Esophagus muscularis mucosa (tissue), 4 donors: ENCODE data around the gene TMEM151A.
A peak's percentile ranks its signal among the peaks of the same experiment; 100 is the strongest.

Experiments used
- EP300 ChIP-seq: sonication (generic); formaldehyde crosslinking; IDR thresholded peaks from one replicate; pipeline ENCODE4 v1.6.1; 2017; ENCODE audit warnings: antibody characterized with exemption
- POLR2A ChIP-seq: fragments of 450-650 bp; IDR thresholded peaks from one replicate; pipeline ENCODE4 v1.6.1; 2017; ENCODE audit warnings: antibody characterized with exemption, moderate library complexity, mild to moderate bottlenecking, low read depth
- POLR2AphosphoS5 ChIP-seq, 2 donors: sonication (generic); formaldehyde crosslinking; IDR thresholded peaks; one replicate each; pipeline ENCODE4 v1.6.1; 2017; ENCODE audit warnings: antibody characterized with exemption in 2 of 2
- TF ChIP-seq, protein P1 (sequence below), 3 experiments: fragments of 200-600 bp in 2 of 3; fragments of 450-650 bp in 1 of 3; sonication (generic) in 2 of 3; IDR thresholded peaks; one replicate each; pipeline ENCODE4 v1.5.1; 2017 to 2019; ENCODE audit warnings: antibody characterized with exemption in 3 of 3, mild to moderate bottlenecking in 2 of 3, moderate library complexity in 1 of 3

DNA sequence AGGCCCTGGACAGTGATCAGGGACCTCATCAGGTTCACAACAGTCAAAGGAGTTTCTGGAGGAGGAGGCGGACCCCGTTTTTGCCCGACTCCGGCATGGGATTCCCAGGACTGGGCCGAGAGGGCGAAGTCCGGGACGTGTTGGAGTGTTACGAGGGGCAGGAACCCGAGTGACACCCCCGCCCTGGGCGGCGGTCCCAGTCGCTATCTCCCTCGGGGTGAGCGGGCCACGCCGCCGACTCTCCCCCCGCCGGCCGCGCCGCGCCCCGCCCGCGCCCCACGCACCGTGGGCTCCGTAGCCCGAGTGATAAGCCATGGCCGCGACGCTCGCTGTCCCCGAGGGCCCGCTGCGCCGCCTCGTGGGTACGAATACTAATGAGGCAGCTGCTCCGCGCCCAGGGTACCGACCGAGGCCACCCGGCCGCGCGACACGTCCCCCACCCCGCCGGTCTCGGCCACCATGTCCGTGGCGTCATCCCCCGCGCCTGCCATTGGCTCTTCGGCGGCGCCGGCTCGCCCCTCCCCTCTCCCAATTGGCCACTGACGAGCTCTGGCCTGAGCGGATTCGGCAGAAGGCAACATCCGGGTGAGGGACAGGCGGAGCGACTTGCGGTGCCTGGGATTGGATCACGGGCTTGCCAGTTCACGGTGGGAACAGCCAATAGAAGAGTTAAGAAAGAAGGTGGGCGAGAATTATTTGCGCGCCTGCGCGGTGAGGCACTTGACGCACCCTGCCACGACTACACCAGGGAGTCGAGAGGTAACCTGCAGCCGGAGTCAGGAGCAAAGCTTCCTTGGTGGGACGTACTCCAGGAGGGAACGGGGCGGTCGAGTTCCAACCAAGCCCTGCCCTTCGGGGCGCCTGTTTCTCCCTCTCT is 2.8 kb upstream of the TMEM151A start, which contains the start of gene YIF1A:
- TF ChIP-seq, protein P1, sequence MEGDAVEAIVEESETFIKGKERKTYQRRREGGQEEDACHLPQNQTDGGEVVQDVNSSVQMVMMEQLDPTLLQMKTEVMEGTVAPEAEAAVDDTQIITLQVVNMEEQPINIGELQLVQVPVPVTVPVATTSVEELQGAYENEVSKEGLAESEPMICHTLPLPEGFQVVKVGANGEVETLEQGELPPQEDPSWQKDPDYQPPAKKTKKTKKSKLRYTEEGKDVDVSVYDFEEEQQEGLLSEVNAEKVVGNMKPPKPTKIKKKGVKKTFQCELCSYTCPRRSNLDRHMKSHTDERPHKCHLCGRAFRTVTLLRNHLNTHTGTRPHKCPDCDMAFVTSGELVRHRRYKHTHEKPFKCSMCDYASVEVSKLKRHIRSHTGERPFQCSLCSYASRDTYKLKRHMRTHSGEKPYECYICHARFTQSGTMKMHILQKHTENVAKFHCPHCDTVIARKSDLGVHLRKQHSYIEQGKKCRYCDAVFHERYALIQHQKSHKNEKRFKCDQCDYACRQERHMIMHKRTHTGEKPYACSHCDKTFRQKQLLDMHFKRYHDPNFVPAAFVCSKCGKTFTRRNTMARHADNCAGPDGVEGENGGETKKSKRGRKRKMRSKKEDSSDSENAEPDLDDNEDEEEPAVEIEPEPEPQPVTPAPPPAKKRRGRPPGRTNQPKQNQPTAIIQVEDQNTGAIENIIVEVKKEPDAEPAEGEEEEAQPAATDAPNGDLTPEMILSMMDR (IDR thresholded peaks at IDR 0.05), result peak in 1 of 3 experiments; percentile 31
- TF ChIP-seq POLR2A (peak; percentile 95), POLR2AphosphoS5 (IDR thresholded peaks at IDR 0.05) (peak; percentile 96 to 98), EP300 (no peak)
